Pancreas (tissue), 10 donors: ENCODE results near the gene SLC35A4. TPM values are rescaled to one million over a fixed set of nuclear protein-coding genes. Genes with fewer than 3 reads are reported as not detected.
A peak's percentile ranks its signal among the peaks of the same experiment; 100 is the strongest.

Experiments used
- ATAC-seq, 4 donors: fragments of 200-7000 bp; cut with Tn5 transposase; one replicate each; pipeline versions ENCODE4 v1.8.0 to v1.9.1; 2020; ENCODE audit warnings: mild to moderate bottlenecking in 4 of 4, moderate library complexity in 4 of 4
- DNase-seq, 6 donors: peaks; one replicate each; pipeline ENCODE4 v3.0.0-alpha.2; 2020
- FAIRE-seq: peaks from 2 replicates; lab custom pipeline; 2012; peaks lifted over from hg19 to GRCh38; lab: Jason Lieb, UNC
- H3K27ac ChIP-seq, 4 donors: fragments of 200-600 bp; sonication (generic); 1 replicate in 3 of 4; 2 replicates in 1 of 4; pipeline versions ENCODE4 v1.5.0 to v1.8.0; 2020
- H3K27me3 ChIP-seq, 4 donors: fragments of 200-600 bp; one replicate each; pipeline ENCODE4 v1.8.0; 2021
- H3K36me3 ChIP-seq, 3 donors: fragments of 200-600 bp; sonication (generic) in 1 of 3; one replicate each; pipeline versions ENCODE4 v1.5.0 to v1.8.0; 2020 to 2021
- H3K4me1 ChIP-seq, 3 donors: fragments of 200-600 bp; one replicate each; pipeline ENCODE4 v1.8.0; 2021
- H3K4me3 ChIP-seq, 4 donors: fragments of 200-600 bp; sonication (generic) in 2 of 4; one replicate each; pipeline versions ENCODE4 v1.5.0 to v1.8.0; 2020 to 2021
- H3K9me3 ChIP-seq, 4 donors: fragments of 200-600 bp; one replicate each; pipeline ENCODE4 v1.8.0; 2021
- WGBS, 2 donors: extraction: QIAGEN DNeasy Blood & Tissue Kit; methylation state at CpG; one replicate each; pipeline ENCODE4 v1.1.7; 2013; 5-methylcytosine and 5-hydroxymethylcytosine counted together
- intact Hi-C, 3 donors: fragments of 100-400 bp; cut with DNase I; formaldehyde crosslinking; loops; one replicate each; pipeline versions ENCODE4 v1.11.1 to v1.14.2; 2022
- polyA plus RNA-seq, 2 donors: library from polyadenylated mRNA; stranded (reverse); fragments of 200-250 nt; gene quantifications; one replicate each; pipeline ENCODE4 v1.2.3, GENCODE V29; 2013
- total RNA-seq, 6 donors: library from RNA; stranded (reverse); fragmentation: NEBNext Ultra II Directional in 4 of 6; extraction: Animal tissue kit (Norgen Biotek cat#: 25700) in 4 of 6; gene quantifications; one replicate each; pipeline versions ENCODE4 v1.2.1 to v1.2.4, GENCODE V29; 2021 to 2023
- TF ChIP-seq, protein P1 (sequence below), 4 donors: fragments of 200-600 bp; sonication (generic) in 3 of 4; IDR thresholded peaks; one replicate each; pipeline versions ENCODE4 v1.5.0 to v1.8.0; 2021; ENCODE audit warnings: antibody characterized with exemption in 4 of 4
- donor health status: healthy with polysubstance abuse.
- donor health status: DM: no; HTN: no; CAD: no; lungs with moderate emphysema.
- donor health status: DM: no; HTN: no; CAD: no.
- donor health status: control.
- donor health status: control.
- donor health status: Bipolar disorder and iron deficiency.
- donor health status: DM: yes; HTN: yes; CAD: no.
- donor health status: DM: no; HTN: no; CAD: no.
- donor health status: DM: no; HTN: no; CAD: no.
- donor health status: DM: yes; HTN: yes; CAD: no.

SLC35A4 gene
- total and polyA plus RNA-seq, 8 donors = 17.0 to 36.5 (median 25.4) TPM

GRCh38 chr5:140569197-140569596, 4.6 kb downstream of the SLC35A4 start:
- H3K9me3 ChIP-seq = no peaks in the 10 kb centered on the region
- peak overlapping the region in 1 of 4 donors; percentile 16 for H3K27ac ChIP-seq
- intact Hi-C loops = loop anchor here in 1 of 3 donors (10.0 kb wide), 1 partner anchor 66 kb away; the partner anchor contains the start of genes CD14 and TMCO6
- peaks cover 0 to 10% (median 9%) of the 10 kb centered on the region in 3 donors for H3K36me3 ChIP-seq
- 82 to 84% methylated on average over 4 of the region's 4 CpGs for WGBS, 2 donors
- DNase-seq = no peak
- ATAC-seq = no peak
- H3K4me3 ChIP-seq = no peak overlapping the region
- FAIRE-seq = no peak
- H3K4me1 ChIP-seq = peaks cover 0 to 6% (median 5%) of the 10 kb centered on the region in 3 donors
- no peaks in the 10 kb centered on the region for H3K27me3 ChIP-seq
- TF ChIP-seq, protein P1, sequence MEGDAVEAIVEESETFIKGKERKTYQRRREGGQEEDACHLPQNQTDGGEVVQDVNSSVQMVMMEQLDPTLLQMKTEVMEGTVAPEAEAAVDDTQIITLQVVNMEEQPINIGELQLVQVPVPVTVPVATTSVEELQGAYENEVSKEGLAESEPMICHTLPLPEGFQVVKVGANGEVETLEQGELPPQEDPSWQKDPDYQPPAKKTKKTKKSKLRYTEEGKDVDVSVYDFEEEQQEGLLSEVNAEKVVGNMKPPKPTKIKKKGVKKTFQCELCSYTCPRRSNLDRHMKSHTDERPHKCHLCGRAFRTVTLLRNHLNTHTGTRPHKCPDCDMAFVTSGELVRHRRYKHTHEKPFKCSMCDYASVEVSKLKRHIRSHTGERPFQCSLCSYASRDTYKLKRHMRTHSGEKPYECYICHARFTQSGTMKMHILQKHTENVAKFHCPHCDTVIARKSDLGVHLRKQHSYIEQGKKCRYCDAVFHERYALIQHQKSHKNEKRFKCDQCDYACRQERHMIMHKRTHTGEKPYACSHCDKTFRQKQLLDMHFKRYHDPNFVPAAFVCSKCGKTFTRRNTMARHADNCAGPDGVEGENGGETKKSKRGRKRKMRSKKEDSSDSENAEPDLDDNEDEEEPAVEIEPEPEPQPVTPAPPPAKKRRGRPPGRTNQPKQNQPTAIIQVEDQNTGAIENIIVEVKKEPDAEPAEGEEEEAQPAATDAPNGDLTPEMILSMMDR (IDR thresholded peaks at IDR 0.05) = no peak

DNA sequence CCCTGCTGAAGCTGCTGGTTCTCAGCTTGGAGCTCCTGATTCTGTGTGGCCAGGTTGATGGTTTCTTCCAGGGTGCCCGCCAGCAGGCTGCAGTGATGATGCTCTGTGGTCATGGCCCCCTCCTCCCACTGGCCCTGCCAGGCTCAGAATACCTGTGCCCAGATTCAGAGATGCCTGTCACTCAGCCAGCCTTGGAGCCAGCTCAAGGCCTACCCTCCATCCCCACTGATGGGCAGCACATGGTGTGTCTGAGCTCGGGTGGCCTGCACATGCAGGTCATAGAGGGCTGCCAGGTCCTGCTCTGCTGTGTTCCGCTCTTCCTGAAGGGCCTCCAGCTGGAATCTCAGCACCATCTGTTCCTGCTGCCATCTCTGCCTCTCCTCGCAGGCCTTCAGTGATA, 5.4 kb downstream of the SLC35A4 start:
- intact Hi-C loops = no loop called here
- Histone ChIP-seq H3K4me1 (peaks cover 0 to 6% (median 5%) of the 10 kb centered on the region in 3 donors), H3K27ac (no peak overlapping the region), H3K36me3 (peaks cover 0 to 10% (median 9%) of the 10 kb centered on the region in 3 donors), H3K27me3 (no peaks in the 10 kb centered on the region), H3K9me3 (no peaks in the 10 kb centered on the region), H3K4me3 (no peak overlapping the region)
- no peak for FAIRE-seq
- no peak for DNase-seq
- no peak for ATAC-seq
- WGBS, 2 donors = 85 to 89% methylated on average over 4 of the region's 4 CpGs
- TF ChIP-seq, protein P1 (IDR thresholded peaks at IDR 0.05) = no peak

DNA sequence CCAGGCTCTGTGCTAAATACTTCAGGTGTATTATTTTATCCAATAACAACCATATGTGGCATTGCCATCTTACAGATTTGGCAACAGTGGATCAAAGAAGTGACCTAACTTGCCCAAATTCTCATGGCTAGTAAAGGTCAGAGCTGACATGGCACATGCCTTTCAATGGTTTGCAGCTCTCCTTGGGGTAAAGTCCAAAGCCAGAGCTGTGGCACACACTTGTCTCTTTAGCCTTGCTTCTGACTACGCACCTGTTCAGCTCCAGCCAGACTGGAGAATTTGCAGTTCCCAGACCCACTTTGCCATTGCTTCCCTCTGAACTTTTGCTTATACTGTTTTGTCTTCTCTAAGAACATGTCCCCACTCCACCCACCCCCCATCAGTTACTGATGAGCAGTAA, 5.9 kb downstream of the SLC35A4 start:
- Histone ChIP-seq H3K9me3 (no peaks in the 10 kb centered on the region), H3K27ac (no peak overlapping the region), H3K4me1 (peaks cover 0 to 4% (median 4%) of the 10 kb centered on the region in 3 donors), H3K36me3 (peaks cover 0 to 10% (median 9%) of the 10 kb centered on the region in 3 donors), H3K27me3 (no peaks in the 10 kb centered on the region), H3K4me3 (no peak overlapping the region)
- ATAC-seq = no peak
- FAIRE-seq = no peak
- TF ChIP-seq, protein P1 (IDR thresholded peaks at IDR 0.05) = no peak
- DNase-seq = no peak
- intact Hi-C loops = no loop called here
- WGBS, 2 donors = 99 to 100% methylated on average over 1 of the region's 1 CpG

- no peak overlapping the region for H3K27ac ChIP-seq
These were observed 6.5 kb downstream of the SLC35A4 start for GRCh38 chr5:140571105-140571504.

GRCh38 chr5:140573683-140574082, 9.1 kb downstream of the SLC35A4 start:
- no peaks in the 10 kb centered on the region for H3K9me3 ChIP-seq
- H3K36me3 ChIP-seq = no peaks in the 10 kb centered on the region
- no peak for DNase-seq
- H3K27me3 ChIP-seq = no peaks in the 10 kb centered on the region
- no peak overlapping the region for H3K4me3 ChIP-seq
- ATAC-seq = no peak
- peak overlapping the region in 2 of 4 donors; percentile 2 to 37 for H3K27ac ChIP-seq
- WGBS, 2 donors = 93 to 95% methylated on average over 7 of the region's 7 CpGs
- intact Hi-C loops = no loop called here
- TF ChIP-seq, protein P1 (IDR thresholded peaks at IDR 0.05) = no peak
- no peak for FAIRE-seq
- H3K4me1 ChIP-seq = no peaks in the 10 kb centered on the region

More at GRCh38 chr5:140571105-140571504, 6.5 kb downstream of the SLC35A4 start:
- H3K9me3 ChIP-seq = no peaks in the 10 kb centered on the region
- no peaks in the 10 kb centered on the region for H3K4me1 ChIP-seq
- intact Hi-C loops = no loop called here
- peaks cover 0 to 10% (median 9%) of the 10 kb centered on the region in 3 donors for H3K36me3 ChIP-seq
- TF ChIP-seq, protein P1 (IDR thresholded peaks at IDR 0.05) = no peak
- DNase-seq (no peak), FAIRE-seq (no peak), ATAC-seq (no peak)
- H3K4me3 ChIP-seq = no peak overlapping the region
- H3K27me3 ChIP-seq = no peaks in the 10 kb centered on the region
- WGBS, 2 donors = 75 to 85% methylated on average over 5 of the region's 5 CpGs
